HG03060 (cell line): Measurements from ENCODE around the gene EEPD1.
"Not testable (repeated sequence)": the region's sequence is repeated elsewhere in the genome, so short reads cannot be mapped to it uniquely, and the experiment has no call there.

Source experiments
- ATAC-seq: cut with Tn5 transposase; IDR thresholded peaks from one replicate; pipeline ENCODE4 v1.9.1; 2021; ENCODE audit warnings: low read depth, moderate number of reproducible peaks; ENCODE audit not compliant: unreplicated experiment

The EEPD1 gene

GRCh38 chr7:36210291-36210922 lies 57.4 kb downstream of the EEPD1 start:
- no peak for ATAC-seq

DNA sequence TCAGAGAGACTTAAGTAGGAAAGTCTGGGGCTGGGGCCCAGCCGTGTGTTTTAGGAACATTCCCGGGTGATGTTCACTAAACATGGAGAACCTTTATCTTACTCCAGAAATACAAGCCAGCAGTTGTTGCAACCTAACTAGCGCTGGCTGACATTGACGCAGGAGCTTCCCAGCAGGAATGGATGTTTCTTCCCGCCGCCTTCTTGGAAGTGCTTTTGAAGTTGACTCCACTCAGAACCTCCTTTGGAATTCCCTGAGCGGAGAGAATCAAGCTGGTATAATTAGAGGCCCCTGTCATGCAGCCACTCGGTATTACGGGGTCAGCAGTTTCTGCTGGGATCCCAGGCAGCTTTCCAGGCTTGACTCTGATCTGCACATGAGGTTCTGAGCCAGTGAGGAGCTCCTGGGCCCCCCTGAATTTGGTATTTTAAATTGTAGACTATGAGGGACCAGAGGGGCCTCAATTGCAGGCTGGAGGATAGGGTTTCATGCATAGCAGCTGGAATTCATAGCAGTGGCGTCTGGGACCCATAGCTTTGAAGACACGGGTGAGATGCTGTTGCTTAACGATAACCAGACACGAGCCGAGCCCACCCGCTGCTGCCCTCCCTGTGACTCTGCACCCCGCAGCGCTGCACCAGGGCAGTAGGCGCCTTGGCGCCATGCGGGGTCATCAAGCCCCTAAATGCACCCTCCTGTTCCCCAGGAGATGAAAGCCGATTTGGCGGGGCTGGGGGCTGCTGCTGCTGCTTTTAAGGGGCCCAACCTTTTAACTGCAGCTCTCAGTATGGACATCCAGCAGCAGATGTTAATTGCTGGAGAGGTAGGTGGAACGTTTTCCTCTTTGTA lies 61.8 kb downstream of the EEPD1 start:
- no peak for ATAC-seq

DNA sequence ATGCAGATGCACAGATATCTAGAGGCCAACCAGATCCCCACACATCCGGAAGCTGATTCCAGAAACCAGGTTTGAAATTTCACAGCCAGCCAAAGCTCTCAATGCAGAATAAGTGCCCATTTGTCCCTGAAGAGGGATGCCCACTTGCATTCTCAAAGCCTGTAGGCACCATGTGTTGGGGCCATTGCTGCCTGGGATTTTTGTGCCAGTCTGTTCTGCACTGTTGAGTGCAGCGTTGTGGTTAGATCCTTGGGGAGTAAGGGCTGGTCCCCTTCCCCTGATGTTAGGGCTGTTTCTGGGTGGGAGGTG lies 62.4 kb downstream of the EEPD1 start:
- ATAC-seq: no peak

- ATAC-seq: no peak
These were observed 63.1 kb downstream of the EEPD1 start for GRCh38 chr7:36216063-36216684.

GRCh38 chr7:36217211-36217960 lies 64.3 kb downstream of the EEPD1 start:
- ATAC-seq: no peak

GRCh38 chr7:36217961-36218284 lies 64.9 kb downstream of the EEPD1 start:
- peak; percentile 60 for ATAC-seq

GRCh38 chr7:36219429-36219828 lies 66.4 kb downstream of the EEPD1 start:
- ATAC-seq: no peak

GRCh38 chr7:36223851-36224250 lies 70.8 kb downstream of the EEPD1 start:
- no peak for ATAC-seq

GRCh38 chr7:36224934-36225858 lies 72.1 kb downstream of the EEPD1 start:
- ATAC-seq: no peak

DNA sequence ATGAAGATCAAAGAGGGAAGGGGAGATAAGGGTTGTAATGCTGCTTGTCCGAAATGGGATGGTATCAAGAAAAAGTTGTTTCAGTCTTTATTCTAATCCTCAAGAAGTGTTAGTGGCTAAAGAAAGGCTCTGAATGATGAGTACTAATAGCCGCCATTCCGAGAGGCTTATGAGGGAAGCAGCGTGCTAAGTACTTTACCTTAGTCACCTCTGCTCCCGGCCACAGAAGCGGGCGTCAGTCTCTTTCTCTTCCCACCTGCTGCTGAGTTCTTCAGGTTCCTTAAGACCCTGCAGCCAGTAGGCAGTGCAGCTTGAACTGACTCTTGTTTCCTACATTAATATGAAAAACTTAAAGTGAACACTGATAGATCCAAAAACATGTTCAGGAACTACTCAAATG lies 73.1 kb downstream of the EEPD1 start:
- ATAC-seq: no peak

- ATAC-seq: no peak
These were observed 74.2 kb downstream of the EEPD1 start for GRCh38 chr7:36227223-36227622.

DNA sequence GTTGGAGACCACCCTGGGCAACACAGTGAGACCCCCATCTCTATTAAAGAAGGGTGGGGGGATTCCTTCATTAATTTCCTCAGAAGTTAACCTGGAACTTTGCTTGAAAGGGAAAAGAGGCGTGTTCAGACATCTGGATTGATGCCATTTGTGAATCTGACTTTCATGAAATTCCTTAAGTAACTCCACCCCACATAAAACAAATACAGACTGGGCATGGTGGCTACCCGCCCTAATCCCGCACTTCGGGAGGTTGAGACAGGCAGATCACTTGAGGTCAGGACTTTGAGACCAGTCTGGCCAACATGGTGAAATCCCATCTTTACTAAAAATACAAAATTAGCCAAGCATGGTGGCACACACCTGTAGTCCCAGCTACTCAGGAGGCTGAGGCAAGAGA lies 75.0 kb downstream of the EEPD1 start:
- no peak for ATAC-seq

- no peak for ATAC-seq
These were observed 78.4 kb downstream of the EEPD1 start for GRCh38 chr7:36231406-36231805.

DNA sequence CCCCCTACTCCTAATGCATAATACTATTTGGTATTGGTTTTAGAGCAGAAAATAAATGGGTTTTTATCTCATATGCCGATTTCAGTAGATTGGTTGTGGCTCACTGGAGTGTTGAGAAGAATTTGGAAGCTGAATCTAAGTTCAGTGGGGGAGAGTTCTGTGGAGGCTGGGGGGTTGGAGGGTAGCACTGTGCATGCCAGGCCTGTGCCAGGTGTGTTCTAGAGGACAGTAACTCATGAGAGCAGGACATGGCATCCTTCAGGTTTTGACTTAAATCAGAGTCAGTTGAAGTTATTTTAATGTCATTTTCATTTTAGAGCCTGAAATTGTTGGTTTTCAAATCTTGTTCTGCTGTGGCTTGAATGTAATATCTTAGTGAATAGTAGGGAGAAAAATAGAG lies 79.5 kb downstream of the EEPD1 start:
- ATAC-seq: no peak

GRCh38 chr7:36232971-36233550 lies 80.0 kb downstream of the EEPD1 start:
- no peak for ATAC-seq

DNA sequence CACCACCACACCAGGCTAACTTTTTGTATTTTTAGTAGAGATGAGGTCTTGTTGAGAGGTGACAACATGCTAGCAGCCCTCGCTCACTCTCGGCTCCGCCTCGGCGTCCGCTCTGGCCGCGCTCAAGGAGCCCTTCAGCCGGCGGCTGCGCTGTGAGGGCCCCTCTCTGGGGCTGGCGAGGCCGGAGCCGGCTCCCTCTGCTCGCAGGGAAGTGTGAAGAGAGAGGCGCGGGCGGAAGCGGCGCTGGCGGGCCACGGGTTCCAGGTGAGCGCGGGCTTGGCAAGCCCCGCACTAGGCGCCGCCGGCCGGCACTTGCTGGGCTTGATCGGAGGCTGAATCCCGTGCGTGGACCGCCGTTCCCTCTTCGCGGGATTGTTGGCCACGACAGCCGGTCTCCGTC lies 83.0 kb downstream of the EEPD1 start:
- ATAC-seq: no peak

GRCh38 chr7:36238138-36238537 lies 85.1 kb downstream of the EEPD1 start:
- ATAC-seq: no peak

DNA sequence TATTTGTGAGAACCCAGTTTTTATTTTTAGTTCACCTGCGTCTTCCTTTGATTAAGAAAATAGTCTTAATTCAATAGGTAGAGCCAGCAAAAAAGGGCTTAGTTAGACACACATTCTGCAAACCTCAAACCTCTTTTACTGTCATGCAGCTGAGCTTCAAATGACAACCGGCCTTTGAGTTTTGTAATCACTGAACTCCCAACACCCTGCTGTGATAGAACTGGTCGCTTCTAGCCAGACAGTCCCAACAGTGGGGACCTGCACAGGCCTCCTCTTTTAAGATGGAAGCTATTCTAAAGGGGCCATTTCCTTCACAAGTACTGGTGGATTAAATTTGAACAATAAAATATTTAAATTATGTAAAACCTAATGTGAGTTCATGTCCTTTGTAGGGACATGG lies 90.3 kb downstream of the EEPD1 start:
- not testable (repeated sequence) for ATAC-seq

DNA sequence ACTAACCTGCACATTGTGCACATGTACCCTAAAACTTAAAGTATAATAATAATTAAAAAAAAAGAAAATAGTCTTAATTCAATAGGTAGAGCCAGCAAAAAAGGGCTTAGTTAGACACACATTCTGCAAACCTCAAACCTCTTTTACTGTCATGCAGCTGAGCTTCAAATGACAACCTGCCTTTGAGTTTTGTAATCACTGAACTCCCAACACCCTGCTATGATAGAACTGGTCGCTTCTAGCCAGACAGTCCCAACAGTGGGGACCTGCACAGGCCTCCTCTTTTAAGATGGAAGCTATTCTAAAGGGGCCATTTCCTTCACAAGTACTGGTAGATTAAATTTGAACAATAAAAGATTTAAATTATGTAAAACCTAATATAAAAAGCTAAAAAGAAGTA lies 90.9 kb downstream of the EEPD1 start:
- ATAC-seq: not testable (repeated sequence)

DNA sequence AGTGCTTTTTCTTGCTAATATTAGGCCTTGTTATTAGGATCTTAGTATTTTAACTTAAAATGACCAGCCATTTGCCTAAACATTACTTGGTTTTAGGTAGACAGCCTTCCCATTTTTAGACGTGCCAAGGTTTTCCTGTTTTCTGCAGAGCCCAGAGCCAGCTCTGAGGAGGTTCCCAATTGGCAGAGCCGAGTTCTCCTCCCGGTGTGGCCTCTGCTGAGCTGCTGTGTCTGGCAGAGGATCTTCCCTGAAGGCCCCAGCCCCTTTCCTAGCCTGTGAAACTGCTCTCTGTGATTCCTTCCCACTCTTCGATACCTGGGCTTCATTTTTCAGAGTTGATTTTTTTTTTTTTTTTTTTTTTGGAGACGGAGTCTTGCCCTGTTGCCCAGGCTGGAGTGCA lies 91.4 kb downstream of the EEPD1 start:
- ATAC-seq: no peak
